Fibroblast of the aortic adventitia (primary cell): ENCODE results near the gene LSAMP. TPM values are rescaled to one million over a fixed set of nuclear protein-coding genes. Genes with fewer than 3 reads are reported as not detected.

Experiments
- DNase-seq: peaks from one replicate; pipeline ENCODE4 v3.0.0-alpha.2; 2010; ENCODE audit warnings: low read depth
- H3K4me3 ChIP-seq: 2 replicates; pipeline ENCODE4 v1.5.1; 2011; ENCODE audit warnings: low read depth, mild to moderate bottlenecking, control low read depth, low read length, moderate library complexity
- total RNA-seq: library from RNA; depleted of rRNA; stranded (reverse); fragments of >200 nt; gene quantifications from 2 replicates; pipeline ENCODE4 v1.2.3, GENCODE V29; 2012; ENCODE audit warnings: low replicate concordance
- TF ChIP-seq, protein P1 (sequence below): IDR thresholded peaks from 2 replicates; pipeline ENCODE4 v1.5.1; 2011; ENCODE audit warnings: mild to moderate bottlenecking, low read length, control low read depth, inconsistent platforms; ENCODE audit not compliant: insufficient read depth

LSAMP gene
- total RNA-seq, result 9.8 and 10.7 TPM in 2 replicates

DNA sequence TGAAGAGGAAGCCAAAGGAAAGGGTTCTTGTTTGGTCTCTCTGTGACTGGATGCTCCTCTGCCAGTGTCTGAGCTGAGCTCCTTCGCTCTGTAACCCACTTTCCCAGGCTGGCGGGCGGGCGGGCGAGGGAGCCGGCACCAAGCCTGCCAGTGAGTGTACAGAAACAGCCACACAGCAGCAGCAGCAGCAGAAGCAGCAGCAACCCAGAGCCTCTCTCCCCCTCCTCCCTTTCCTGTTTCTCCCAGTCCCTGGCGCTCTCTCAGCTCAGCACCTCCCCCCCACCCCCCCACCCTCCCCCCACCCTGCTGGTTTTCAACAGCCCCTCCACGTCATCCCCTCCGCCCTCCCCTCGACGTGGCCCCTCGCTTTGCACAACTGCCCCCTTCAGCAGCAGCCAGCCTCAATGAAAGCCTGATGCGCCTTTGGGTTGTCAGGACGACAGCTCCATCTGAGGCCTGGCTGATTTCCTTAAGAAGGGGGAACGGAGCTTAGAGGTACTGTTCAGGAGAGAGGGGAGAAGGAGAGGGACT, at the start of gene LSAMP:
LSAMP (minus strand) TSS at position 177 of the 531 bp plus-strand sequence.
- peak; percentile 7 for DNase-seq
- H3K4me3 ChIP-seq, result peak within 1 kb of the TSS; percentile 68
- TF ChIP-seq, protein P1, sequence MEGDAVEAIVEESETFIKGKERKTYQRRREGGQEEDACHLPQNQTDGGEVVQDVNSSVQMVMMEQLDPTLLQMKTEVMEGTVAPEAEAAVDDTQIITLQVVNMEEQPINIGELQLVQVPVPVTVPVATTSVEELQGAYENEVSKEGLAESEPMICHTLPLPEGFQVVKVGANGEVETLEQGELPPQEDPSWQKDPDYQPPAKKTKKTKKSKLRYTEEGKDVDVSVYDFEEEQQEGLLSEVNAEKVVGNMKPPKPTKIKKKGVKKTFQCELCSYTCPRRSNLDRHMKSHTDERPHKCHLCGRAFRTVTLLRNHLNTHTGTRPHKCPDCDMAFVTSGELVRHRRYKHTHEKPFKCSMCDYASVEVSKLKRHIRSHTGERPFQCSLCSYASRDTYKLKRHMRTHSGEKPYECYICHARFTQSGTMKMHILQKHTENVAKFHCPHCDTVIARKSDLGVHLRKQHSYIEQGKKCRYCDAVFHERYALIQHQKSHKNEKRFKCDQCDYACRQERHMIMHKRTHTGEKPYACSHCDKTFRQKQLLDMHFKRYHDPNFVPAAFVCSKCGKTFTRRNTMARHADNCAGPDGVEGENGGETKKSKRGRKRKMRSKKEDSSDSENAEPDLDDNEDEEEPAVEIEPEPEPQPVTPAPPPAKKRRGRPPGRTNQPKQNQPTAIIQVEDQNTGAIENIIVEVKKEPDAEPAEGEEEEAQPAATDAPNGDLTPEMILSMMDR, result no peak

DNA sequence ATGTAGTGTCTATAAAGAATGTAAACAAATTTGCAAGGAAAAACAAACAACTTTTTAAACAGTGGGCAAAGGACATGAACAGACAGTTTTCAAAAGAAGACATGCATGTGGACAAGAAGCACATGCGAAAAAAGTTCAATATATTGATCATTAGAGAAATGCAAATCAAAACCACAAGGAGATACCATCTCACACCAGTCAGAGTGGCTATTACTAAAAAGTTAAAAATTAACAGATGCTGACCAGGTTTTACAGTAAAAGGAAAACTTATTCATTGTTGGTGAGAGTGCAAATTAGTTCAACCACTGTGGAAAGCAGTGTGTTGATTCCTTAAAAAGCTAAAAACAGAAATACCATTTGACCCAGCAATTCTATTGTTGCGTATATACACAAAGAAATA, 47.1 kb upstream of the LSAMP start:
- H3K4me3 ChIP-seq, result no peak overlapping the region
- TF ChIP-seq, protein P1, result no peak
- DNase-seq, result no peak

DNA sequence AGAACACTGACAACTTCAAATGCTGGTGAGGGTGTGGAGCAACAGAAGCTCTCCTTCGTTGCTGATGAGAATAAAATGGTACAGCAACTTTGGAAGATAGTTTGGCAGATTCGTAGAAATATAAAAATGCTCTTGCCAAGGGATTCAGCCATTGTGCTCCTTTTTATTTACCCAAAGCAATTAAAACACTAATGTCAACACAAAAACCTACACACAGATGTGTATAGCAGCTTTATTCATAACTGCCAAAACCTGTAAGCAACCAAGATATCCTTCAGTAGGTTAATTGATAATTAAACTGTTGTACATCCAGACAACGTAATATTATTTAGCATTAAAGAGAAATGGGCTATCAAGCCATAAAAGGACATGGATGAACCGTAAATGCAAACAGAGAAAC, 37.8 kb upstream of the LSAMP start:
- H3K4me3 ChIP-seq, result no peak overlapping the region
- DNase-seq, result no peak
- TF ChIP-seq, protein P1, result no peak

DNA sequence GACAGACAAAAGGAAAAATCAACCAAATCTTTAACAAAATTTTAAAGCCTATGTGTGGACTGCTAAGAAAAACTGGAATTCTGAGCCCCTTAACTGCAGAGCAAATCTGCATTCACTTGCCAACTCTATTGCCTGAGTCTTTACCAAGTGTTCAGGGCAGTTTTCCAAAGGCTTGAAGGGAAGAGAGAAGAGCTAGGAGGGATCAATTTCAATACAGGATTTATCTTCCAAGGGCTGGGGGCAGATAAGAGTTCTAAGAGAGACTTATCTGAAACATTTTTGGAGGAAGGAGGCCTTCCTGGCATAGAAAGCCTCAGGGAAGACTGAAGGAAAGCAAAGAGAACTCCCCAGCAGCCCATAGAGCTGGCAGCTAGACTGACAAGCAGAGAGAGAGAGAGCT, 31.4 kb upstream of the LSAMP start:
- no peak overlapping the region for H3K4me3 ChIP-seq
- TF ChIP-seq, protein P1, result no peak
- DNase-seq, result no peak

DNA sequence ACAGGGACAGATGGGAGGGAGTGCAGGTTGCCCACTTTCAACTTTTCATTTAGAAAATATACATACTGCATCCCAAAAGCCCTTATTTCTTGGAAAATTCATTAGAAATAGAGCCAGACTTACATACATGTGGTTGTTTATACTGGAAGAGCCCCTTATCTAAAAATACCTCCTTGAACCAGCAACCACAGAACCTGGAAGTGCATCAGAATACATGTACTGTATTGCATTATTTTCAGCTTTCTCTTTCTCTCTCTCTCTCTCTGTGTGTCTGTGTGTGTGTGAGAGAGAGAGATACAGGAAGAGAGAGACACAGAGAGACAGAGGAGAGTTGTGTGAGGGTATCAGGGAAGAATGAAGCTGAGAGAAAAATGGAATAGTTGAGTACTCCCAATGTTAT, 29.5 kb upstream of the LSAMP start:
- DNase-seq, result no peak
- TF ChIP-seq, protein P1, result no peak
- no peak overlapping the region for H3K4me3 ChIP-seq

DNA sequence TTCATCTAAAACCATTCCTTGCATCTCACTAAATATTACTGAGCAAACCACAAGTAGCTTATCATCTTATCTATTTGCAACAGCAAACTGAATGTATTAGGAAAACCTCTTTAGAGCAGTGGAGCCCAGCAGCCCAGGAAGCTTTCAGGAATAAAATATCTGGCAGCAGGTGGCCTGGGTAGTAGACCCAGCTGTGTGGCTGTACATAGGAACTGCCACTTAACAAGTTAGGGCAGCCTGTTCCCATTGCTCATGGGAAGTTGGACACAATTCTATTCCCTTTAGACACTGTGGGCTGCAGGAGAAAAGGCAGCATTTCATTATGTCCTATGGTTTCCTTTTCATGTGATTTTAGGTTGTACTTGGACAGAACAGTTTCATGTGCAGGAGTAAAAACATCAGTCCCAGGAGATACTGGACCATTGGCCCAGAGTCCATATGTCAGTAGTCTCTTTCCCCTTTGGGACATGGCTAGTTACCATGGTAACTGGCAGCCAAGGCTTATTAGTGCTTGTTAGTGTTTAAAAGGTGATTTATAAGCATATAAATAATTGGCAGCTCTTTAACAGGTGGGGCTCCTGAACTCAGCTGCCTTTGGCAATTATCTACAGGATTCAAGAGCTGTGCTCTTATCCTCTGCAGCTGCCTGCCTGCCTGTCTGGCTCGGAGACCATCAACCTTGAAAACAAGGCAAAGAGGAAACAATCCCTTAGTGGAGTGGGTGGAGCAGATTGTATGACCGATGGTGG, 28.9 kb upstream of the LSAMP start:
- H3K4me3 ChIP-seq, result no peak overlapping the region
- TF ChIP-seq, protein P1, result no peak
- DNase-seq, result no peak
